LNCaP clone FGC (cell line): ENCODE measurements around the gene KRT86.
"Not testable (repeated sequence)": the region's sequence is repeated elsewhere in the genome, so short reads cannot be mapped to it uniquely, and the experiment has no call there.

Experiments
- DNase-seq: peaks from one replicate; pipeline ENCODE4 v3.0.0-alpha.2; 2011; ENCODE audit warnings: low read depth
- H3K4me3 ChIP-seq: 2 replicates; pipeline ENCODE4 v1.5.1; 2011; ENCODE audit warnings: mild to moderate bottlenecking, low read depth, low read length, control low read depth
- TF ChIP-seq, protein P1 (sequence below): IDR thresholded peaks from 2 replicates; pipeline ENCODE4 v1.5.1; 2012; ENCODE audit warnings: mild to moderate bottlenecking; ENCODE audit not compliant: control insufficient read depth, insufficient read depth; ENCODE audit errors: extremely low read depth

KRT86 gene

DNA sequence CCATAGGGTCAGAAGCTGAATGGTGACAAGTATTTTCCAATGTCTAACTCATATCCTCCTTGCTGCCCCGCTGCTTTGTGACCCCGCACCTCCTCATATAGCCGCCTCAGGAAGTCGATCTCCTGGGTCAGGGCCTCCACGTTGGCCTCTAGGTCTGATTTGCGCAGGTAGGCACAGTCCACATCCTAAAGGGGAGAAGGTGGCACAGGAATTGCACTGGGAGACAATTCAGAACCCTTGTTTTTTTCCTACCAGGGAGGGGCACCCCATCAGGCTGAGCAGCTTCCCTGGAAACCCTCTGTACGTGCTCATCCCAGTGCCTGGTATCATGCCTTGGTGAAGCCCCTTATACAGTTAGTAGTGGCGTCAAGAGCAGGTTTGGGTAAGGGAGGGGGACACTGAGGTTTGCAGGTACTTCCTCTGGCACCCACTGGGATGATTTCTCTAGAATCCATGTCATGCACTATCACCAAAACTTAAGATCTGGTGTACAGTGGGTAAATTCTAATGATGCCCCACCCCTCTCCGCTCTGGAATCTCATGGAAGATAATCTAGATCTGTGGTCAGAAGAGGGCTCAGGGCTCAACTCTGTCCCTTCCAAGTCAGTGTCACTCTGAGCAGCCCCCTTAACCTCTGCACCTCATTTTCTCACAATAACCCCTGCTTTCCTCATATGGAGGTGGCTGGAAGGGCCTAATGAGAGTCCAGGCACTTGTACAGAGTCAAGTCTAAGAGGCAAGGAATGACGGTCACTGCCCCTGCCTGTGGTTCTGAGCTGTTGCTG lies 20.1 kb upstream of the KRT86 start:
- no peak overlapping the region for H3K4me3 ChIP-seq
- DNase-seq: no peak
- TF ChIP-seq, protein P1, sequence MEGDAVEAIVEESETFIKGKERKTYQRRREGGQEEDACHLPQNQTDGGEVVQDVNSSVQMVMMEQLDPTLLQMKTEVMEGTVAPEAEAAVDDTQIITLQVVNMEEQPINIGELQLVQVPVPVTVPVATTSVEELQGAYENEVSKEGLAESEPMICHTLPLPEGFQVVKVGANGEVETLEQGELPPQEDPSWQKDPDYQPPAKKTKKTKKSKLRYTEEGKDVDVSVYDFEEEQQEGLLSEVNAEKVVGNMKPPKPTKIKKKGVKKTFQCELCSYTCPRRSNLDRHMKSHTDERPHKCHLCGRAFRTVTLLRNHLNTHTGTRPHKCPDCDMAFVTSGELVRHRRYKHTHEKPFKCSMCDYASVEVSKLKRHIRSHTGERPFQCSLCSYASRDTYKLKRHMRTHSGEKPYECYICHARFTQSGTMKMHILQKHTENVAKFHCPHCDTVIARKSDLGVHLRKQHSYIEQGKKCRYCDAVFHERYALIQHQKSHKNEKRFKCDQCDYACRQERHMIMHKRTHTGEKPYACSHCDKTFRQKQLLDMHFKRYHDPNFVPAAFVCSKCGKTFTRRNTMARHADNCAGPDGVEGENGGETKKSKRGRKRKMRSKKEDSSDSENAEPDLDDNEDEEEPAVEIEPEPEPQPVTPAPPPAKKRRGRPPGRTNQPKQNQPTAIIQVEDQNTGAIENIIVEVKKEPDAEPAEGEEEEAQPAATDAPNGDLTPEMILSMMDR: no peak

DNA sequence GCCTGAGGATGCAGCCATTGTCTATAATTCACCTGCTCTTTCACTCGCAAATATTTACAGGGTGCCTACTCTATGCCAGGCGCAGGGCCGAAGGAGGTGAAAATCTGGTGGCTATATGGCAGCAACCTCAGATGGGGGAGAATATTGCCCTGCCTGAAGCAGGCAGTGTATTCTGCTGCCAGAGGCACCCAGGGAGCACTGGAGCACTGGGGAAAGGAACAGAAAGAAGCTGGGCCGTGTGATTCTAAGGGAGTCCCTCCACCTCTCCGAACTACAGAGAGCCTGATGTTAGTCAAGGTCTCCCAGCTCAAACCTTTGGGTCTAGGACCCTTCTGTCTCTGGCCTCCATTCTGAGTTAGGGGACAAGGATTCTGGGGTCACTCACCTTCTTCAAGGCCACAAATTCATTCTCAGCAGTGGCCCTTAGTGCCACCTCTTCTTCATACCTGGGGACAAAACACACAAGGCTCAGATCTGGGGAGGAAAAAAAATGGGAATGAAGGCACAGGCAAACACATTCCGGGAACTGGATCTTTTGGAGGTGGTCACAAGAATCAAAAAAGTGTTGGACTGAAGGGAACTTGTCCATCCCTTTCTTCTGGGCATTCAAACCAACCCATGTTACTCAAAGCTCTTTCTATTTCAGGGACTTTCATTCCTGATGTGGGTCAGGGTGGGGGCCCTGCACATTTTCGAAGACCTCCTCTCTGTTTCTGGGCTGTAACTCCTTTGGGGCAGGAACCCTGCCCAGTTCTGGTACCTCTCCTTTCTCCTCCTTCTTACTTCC lies 19.3 kb upstream of the KRT86 start:
- no peak overlapping the region for H3K4me3 ChIP-seq
- TF ChIP-seq, protein P1: no peak
- no peak for DNase-seq

DNA sequence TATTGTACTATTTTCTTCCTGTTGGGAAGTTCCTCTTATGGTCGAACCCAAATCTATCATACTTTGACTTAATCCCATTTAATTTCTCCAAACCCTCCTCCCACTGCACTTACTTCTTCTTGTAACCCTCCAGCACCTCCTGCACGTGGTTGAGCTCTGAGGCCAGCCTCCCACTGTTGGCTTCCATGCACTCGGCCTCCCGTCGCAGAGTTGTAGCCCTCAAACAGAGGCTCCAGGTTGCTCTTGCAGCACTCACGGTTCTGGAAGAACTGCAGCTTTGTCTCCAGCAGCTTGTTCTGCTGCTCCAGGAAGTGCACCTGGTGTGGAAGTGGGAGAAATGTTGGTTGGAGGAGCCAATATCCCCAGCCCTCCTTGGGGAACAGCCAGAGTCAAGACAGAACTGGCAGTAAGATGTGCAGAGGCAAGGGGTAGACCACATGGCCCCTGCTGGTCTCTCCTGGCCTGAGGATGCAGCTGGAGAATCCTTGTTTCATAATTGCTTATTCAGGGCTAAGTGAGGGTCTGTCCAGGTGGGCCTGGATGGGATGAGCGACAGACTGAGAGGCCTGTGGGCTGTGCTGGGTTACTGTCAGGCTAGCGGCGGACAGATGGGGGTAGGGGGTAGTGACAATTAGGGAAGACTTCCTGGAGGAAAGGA lies 18.4 kb upstream of the KRT86 start:
- H3K4me3 ChIP-seq: no peak overlapping the region
- DNase-seq: no peak
- TF ChIP-seq, protein P1: no peak

DNA sequence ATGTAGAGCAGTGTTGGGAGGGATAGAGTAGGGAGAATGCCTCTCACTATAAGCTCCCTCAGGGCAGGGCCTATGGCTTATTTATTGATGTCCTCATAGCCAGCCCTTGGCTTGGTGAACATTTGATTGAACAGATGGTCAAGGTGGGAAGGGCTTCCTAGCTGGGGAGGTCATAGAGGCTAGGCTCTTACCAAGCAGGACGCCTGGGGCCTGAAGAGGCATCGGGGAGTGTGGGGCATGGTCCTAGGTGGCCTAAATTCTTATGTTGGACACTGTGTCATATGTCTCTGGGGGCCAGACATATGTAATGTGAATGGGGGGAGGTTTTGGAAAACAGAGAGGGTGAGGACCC lies 17.9 kb upstream of the KRT86 start:
- no peak overlapping the region for H3K4me3 ChIP-seq
- TF ChIP-seq, protein P1: no peak
- DNase-seq: no peak

DNA sequence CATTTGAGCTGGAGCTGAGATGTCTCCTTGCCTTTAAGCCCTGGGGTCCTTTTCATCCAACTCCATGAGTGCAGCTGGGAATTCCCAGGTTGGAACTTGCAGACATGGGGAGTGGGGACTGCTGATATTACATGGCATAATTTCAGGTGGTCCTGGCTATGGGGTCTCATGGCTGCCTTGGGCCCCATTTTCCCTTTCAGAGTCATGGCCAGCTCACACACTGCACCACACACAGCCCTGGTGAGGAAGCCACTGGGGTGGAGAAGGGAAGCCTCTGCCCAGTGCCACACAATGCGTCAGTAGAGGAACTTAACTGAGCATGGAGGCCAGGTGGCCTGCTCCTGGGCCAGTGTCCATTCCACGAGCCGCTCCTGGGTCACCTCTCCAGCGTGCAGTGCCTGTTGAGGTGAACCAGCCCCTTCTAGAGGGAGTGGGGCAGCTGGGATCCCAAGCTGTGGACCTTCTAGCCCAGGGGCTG lies 17.3 kb upstream of the KRT86 start:
- DNase-seq: no peak
- TF ChIP-seq, protein P1: no peak
- no peak overlapping the region for H3K4me3 ChIP-seq

DNA sequence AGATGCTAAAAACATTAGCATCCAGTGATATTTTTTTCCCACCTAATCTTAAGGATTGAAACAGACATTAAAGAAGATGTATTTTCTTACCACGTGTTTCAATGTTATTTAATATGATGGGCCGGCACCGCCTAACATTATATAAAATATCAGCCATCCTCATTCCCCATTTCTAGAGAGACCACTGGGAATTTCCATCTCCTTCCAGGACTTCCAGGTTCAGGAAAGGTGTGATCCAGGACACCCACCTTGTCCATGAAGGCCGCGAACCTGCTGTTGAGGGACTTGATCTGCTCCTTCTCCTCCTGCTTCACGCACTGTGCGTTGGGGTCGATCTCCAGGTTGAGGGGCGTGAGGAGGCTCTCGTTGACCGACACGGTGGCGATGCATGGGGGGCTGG lies 16.5 kb upstream of the KRT86 start:
- DNase-seq, H3K4me3 ChIP-seq: not testable (repeated sequence)

DNA sequence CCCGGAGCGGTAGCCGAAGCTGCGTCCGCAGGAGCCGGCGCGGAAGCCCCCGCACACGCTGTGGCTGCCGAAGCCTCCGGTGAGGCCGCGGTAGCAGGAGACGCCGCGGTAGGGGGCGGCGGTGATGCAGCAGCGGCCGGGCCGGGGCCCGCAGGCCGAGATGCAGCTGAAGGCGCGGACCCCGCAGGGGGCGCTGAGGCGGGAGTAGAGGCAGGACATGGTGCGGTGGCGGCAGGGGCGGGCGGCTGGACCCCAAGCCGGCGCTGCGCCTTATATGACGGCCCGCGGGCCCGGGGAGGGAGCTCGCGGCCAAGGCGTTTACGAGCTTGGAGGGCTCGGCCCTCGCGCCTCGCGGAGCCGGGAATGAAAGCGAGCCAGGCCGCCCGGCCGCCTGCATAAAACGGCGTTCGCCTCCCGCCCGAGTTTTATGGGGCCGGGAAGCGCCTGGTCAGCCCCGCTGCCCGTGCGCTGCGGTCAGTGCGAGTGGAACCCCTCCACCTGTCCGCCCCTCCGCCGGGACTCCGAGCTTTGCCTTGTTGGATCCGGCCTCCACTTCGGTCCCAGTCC lies 16.0 kb upstream of the KRT86 start:
- DNase-seq: no peak
- TF ChIP-seq, protein P1: no peak
- no peak overlapping the region for H3K4me3 ChIP-seq
